ENCODE data around the gene KCNIP1.

KCNIP1 gene

DNA sequence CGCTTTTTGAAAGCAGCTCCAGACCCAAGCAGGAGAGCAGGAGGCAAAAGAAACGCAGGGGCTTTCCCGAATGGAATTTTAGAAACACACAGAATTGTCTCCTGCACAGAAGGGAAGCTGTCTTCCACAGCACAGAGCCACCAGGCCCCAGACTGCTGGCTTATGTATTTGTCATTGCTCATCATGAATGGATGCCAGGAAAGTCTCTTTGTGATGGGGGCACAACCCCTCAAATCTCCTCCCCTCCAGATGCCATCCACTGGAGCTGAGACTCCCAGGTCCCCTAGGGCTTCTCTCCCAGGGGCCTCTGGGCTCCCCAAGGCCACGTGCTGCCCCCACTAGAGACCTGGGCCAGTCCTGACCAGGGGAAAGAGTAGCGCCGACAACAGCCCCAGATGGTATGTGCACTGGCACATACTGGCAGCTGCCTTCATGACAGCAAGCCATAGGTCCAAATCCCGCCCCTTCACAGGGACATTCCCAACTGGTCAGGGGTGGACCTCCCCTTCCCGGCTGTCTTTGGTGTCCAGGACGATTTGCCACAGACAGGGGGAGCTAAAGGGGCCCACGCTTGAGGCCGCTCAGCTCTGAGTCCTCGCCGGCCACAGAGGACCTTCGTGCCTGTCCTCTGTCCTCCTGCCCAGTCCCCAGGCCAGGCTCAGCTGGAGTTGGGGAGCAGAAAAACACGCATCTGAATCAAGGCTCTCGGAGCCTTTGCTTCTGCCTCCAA, 127.8 kb downstream of the KCNIP1 start:
- no peak for DNase-seq

DNA sequence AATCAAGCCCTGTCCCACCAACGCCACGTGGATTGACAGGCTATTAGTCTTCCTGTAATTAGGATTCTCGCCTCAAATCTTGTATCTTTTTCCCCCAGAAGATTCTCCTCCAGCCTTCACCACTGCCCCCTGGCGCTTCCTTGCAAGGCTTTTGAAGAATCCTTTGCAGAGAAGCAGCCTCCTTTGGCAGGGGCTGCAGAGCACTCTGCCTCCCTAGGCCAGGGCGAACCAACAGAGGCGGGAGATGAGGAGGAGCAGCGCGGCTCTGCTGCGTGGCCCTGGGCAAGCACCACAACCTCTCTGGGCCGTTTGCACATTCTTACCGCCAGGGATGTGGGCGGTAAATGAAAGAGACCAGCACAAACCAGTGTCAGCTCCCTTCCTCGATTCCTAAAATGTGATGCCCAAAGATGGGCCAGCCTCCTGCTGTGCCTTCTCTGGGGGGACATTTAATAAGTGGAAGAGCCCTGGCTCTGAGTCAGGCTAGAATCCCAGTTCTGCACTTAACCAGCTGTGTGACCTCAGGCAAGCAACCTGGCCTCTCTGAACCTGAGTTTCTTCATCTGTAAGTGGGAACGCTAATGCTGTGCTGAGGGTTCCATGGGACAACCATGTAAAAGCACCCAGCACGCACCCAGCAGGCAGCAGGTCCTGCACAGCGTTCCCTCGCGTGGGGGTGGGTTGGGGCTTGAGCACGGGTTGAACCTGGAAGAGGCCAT, 128.6 kb downstream of the KCNIP1 start:
- DNase-seq = no peak

- peak; percentile 61 for DNase-seq
Observed at GRCh38 chr5:170632985-170633234, 129.1 kb downstream of the KCNIP1 start.

DNA sequence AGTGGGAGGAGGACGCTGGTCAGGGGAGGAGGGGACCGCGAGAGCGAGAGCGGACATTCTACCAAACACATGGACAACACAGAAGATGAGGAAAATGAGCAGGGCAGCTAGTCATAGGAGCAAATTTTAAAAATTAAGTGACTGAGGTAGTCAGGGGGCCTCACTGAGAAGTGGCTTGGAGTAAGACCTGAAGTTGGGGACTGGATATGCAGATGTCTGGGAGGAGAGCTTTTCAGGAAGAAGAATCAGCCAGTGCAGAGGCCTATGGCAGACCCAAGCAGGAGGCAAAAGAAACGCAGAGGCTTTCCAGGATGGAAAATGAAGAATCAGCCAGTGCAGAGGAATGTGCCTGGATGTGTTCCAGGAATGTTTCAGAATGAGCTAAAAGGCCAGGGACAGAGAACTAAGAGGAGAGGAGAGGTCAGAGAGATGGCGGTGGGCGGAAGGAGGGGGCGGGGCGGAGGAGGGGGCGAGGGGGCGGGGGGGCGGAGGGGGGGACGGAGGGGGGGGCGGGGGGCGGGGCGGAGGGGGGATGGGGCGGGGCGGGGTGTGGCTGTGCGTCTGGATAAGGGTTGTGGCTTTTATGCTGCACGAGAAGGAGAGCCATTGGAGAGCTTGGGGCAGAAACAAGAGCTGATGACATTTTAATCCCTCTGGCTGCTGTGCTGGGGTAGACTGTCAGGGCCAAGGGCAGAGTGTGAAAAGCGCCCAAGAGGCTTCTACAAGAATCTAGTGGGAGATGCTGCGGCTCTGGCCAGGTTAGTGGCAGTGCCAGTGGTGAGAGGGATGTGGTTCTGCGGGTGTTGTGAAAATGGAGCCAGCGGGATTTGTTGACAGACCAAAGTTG, 129.6 kb downstream of the KCNIP1 start:
- peak; percentile 33 for DNase-seq

- no peak for DNase-seq
Observed at GRCh38 chr5:170634256-170634990, 130.6 kb downstream of the KCNIP1 start.

DNA sequence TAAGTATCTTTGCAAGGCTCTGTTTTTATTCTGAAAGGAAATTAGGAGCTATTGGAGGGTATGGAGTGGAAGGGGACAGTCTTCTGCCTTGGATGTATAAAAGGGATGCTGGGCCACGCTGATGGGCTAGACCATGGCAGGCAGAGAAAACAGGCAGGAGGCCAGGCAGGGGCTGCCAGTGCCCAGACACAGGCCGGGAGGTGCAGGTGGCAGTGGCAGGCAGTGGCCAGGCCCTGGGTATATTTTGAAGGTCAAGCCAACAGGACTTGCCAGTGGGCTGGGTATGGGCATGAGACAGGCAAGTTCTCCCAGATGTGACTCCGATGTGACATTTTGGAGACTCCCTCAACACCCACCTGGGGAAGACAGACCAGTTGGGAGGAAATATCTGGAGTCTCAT, 131.9 kb downstream of the KCNIP1 start:
- no peak for DNase-seq

DNA sequence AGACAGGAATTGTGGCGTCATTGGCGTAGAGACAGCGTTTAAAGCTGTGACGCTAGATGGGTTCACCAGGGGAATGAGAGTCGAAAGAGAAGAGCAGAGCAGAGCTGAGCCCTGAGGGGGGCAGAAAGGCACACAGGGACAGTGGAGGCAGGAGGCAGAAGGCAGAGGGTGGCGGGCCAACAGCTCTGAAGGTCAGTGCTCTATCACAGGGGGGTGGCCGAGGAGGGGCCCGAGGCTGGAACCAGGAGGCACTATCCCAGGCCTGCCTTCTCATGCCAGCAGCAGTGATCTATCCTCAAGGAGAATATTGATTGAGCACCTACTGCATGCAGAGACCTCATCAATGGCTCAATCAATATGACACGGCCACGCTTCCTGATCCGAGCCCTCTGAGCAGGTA, 132.4 kb downstream of the KCNIP1 start:
- no peak for DNase-seq

DNA sequence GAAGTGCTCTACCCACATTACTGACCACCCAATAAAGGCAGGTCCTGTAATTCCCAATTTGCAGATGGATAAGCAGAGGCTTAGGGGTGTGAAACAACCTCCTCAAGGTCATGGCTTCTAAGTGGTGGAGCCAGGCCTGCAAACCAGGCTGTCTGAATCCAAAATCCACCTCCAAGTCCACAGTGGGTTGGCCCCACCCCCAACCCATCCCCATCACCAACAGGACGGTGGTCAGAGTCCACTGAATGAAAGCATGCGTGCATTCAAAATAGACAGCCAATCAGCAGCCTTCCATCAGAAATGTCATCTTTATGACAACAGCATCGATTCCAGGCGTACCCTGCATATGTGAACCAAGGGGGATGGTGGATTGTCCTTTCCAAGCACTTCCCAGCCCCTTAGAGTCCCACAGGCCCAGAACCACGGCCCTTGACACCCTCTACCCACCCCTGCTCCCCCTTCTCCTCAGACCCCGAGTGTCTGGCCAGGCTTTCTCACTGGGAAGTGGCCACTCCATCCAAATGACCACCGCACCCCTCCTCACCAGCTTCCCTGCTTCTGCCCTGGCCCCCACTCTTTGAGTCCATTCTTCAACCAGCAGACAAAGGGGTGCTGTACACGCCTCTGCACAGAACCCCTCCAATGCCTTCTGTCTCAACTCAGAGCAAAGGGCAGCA, 133.1 kb downstream of the KCNIP1 start:
- DNase-seq = no peak

DNA sequence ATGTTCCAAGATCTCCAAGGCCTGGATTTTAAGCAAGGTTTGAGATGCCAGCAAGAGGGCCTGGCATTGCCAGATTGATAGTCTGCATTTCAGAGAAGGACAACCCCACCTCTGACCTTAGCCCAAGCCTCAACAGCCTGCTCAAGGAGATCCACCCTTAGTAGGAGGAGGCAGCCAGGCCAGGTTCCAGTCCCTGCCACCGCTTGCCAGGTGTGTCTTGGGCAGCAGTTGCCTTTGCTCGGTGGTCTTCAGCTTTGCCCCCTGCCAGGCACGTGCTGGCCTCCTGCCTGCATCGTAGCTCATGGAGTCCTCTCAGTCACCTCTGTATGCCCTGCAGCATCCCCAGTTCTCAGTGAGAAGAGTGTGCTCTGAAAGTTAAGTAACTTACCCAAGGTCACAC, 134.2 kb downstream of the KCNIP1 start:
- no peak for DNase-seq

- DNase-seq = peak; percentile 64
Observed at GRCh38 chr5:170638454-170639220, 134.8 kb downstream of the KCNIP1 start.

GRCh38 chr5:170639221-170639925, 135.6 kb downstream of the KCNIP1 start:
- no peak for DNase-seq

- no peak for DNase-seq
Observed at GRCh38 chr5:170640731-170641588, 137.1 kb downstream of the KCNIP1 start.

GRCh38 chr5:170641589-170642031, 137.8 kb downstream of the KCNIP1 start:
- DNase-seq = no peak

DNA sequence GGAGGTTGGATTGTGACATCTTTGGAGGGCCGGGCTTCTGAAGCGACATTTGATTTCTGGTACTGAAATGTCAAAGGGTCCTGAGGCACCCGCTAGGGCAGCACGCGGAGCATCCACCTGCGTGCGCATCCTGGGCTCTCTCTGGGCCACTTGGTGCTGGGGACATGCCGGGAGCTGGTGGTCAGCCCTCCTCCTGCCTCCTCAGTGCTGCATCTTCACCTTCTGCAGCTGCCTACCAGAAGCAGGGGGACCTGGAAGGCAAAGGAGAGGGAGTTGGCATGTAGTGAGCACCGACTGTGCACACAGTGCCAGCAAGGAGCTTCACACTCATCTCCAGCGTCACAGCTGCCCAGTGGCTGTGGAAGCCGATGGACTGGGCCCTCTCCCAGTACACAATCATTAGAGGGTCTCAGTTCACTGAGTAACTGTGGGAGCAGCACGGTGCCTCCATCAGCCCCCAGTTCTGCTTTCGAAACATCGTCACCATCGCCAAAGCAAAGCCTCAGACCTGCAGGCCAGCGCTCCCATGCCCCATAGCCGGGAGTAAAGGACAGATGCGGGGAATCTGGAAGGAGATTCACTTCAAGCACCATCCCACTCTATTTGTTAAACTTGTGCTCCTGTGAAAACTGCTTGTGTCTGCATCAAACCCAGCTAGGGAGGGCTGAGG, 138.4 kb downstream of the KCNIP1 start:
- no peak for DNase-seq

DNA sequence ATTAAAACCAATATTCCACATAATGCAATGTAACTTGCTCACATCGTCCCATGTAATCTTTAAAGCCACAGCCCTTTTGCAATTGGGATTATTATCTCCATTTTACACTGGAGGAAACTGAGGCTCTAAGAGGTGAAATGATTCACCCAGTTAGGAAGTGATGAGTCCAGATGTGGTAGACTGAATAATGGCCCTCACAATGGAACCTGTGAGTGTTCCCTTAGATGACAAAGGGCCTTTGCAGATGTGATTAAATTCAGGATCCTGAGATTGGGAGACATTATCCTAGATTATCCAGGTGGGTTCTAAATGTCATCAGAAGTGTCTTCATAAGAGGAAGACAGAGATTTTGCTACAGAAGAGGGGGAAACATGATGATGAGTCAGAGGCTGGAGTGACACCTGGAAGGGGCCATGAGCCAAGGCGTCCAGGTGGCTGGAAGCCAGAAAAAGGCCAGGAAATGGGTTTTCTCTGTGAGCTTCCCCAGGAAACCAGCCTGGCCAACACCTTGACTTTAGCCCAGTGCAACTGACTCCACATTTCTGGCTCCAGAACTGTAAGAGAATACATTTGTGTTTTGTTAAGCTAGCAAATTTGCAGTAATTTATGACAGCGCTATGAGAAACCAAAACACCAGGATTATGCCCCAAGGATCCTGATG, 139.1 kb downstream of the KCNIP1 start:
- no peak for DNase-seq

- no peak for DNase-seq
Observed at GRCh38 chr5:170643591-170643990, 139.8 kb downstream of the KCNIP1 start.

DNA sequence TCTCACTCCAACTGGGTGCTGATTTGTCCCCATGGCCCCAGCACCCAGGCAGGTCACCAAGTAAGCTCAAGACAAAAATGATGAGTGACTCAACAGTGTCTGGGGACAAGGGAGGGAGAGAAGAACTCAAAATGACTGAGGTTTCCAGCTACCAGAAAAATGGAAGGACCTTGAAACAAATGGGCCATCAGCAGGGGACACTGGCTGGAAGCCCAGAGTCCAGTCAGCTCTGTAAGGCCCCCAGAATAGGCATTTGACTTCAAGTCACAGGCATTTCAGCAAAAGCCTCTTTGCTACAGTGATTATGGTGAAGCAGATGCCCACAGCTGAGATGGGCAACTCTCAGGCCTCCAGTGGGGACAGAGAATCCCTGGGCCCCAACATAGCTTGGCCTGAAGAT, 140.7 kb downstream of the KCNIP1 start:
- no peak for DNase-seq

GRCh38 chr5:170648541-170648940, 144.7 kb downstream of the KCNIP1 start:
- no peak for DNase-seq

GRCh38 chr5:170650850-170651249, 147.0 kb downstream of the KCNIP1 start:
- no peak for DNase-seq
